ENCODE measurements around the gene TFF3. TPM values are rescaled to one million over a fixed set of nuclear protein-coding genes. Genes with fewer than 3 reads are reported as not detected.

Gene TFF3
- total RNA-seq, 1 experiment from 2014 or later, result not detected

GRCh38 chr21:42350927-42351426 is 35.8 kb upstream of the TFF3 start, which contains the start of gene TFF2:
Gene TFF2, minus strand, starts transcription at chr21:42350994. Its CDS starts 37 bp downstream, at chr21:42350957.
- ChIA-PET POLR2A (ENCODE audit: low non-redundant PET) (no interaction called here), CTCF (no interaction called here)
- BruUV-seq (replicated peaks), result no TSS peak
- no peak for DNase-seq (ENCODE audit: low spot score)
- Histone ChIP-seq H3K27me3 (replicated peaks; ENCODE audit: insufficient read depth, low read depth, low read length, poor library complexity) (no peaks in the 10 kb centered on the region), H3K4me3 (ENCODE audit: low read depth, low read length, poor library complexity, severe bottlenecking) (no peak within 1 kb of the TSS), H3K4me1 (ENCODE audit: insufficient read depth, low read length, poor library complexity, severe bottlenecking) (no peaks in the 10 kb centered on the region), H3K9me3 (ENCODE audit: low read depth, low read length, poor library complexity, severe bottlenecking) (no peaks in the 10 kb centered on the region), H3K27ac (ENCODE audit: low read depth, low read length, poor library complexity, severe bottlenecking) (no peak within 1 kb of the TSS), H3K36me3 (ENCODE audit: insufficient read depth, low read length, poor library complexity, severe bottlenecking) (no peaks in the 10 kb centered on the region)
- intact Hi-C loops (cut with micrococcal nuclease; ENCODE audit: unreplicated experiment), result no loop called here
- no peak for TF ChIP-seq EZH2 (IDR thresholded peaks at IDR 0.05; ENCODE audit: borderline replicate concordance, low read depth, low read length, poor library complexity, severe bottlenecking)
- TF ChIP-seq, protein P1, sequence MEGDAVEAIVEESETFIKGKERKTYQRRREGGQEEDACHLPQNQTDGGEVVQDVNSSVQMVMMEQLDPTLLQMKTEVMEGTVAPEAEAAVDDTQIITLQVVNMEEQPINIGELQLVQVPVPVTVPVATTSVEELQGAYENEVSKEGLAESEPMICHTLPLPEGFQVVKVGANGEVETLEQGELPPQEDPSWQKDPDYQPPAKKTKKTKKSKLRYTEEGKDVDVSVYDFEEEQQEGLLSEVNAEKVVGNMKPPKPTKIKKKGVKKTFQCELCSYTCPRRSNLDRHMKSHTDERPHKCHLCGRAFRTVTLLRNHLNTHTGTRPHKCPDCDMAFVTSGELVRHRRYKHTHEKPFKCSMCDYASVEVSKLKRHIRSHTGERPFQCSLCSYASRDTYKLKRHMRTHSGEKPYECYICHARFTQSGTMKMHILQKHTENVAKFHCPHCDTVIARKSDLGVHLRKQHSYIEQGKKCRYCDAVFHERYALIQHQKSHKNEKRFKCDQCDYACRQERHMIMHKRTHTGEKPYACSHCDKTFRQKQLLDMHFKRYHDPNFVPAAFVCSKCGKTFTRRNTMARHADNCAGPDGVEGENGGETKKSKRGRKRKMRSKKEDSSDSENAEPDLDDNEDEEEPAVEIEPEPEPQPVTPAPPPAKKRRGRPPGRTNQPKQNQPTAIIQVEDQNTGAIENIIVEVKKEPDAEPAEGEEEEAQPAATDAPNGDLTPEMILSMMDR (conservative IDR thresholded peaks at IDR 0.05; ENCODE audit: low read depth, low read length), result no peak

GRCh38 chr21:42350318-42350910 is 35.2 kb upstream of the TFF3 start:
- Histone ChIP-seq H3K27me3 (replicated peaks; ENCODE audit: insufficient read depth, low read depth, low read length, poor library complexity) (no peaks in the 10 kb centered on the region), H3K4me3 (ENCODE audit: low read depth, low read length, poor library complexity, severe bottlenecking) (no peak overlapping the region), H3K27ac (ENCODE audit: low read depth, low read length, poor library complexity, severe bottlenecking) (no peak overlapping the region), H3K36me3 (ENCODE audit: insufficient read depth, low read length, poor library complexity, severe bottlenecking) (no peaks in the 10 kb centered on the region), H3K4me1 (ENCODE audit: insufficient read depth, low read length, poor library complexity, severe bottlenecking) (no peaks in the 10 kb centered on the region), H3K9me3 (ENCODE audit: low read depth, low read length, poor library complexity, severe bottlenecking) (no peaks in the 10 kb centered on the region)
- POLR2A ChIA-PET (ENCODE audit: low non-redundant PET), result interaction anchor here (0.7 kb wide), 1 partner anchor 205 kb away, joined by 7 read pairs; no protein-coding TSS in a partner anchor
- DNase-seq (ENCODE audit: low spot score), result no peak
- CTCF ChIA-PET, result no interaction called here
- intact Hi-C loops (cut with micrococcal nuclease; ENCODE audit: unreplicated experiment), result no loop called here
- TF ChIP-seq EZH2 (IDR thresholded peaks at IDR 0.05; ENCODE audit: borderline replicate concordance, low read depth, low read length, poor library complexity, severe bottlenecking), result no peak
- TF ChIP-seq, protein P1 (conservative IDR thresholded peaks at IDR 0.05; ENCODE audit: low read depth, low read length), result no peak
- no TSS peak for BruUV-seq (replicated peaks)

GRCh38 chr21:42349420-42350317 is 34.5 kb upstream of the TFF3 start:
- Histone ChIP-seq H3K27ac (ENCODE audit: low read depth, low read length, poor library complexity, severe bottlenecking) (no peak overlapping the region), H3K9me3 (ENCODE audit: low read depth, low read length, poor library complexity, severe bottlenecking) (no peaks in the 10 kb centered on the region), H3K4me1 (ENCODE audit: insufficient read depth, low read length, poor library complexity, severe bottlenecking) (no peaks in the 10 kb centered on the region), H3K4me3 (ENCODE audit: low read depth, low read length, poor library complexity, severe bottlenecking) (no peak overlapping the region), H3K36me3 (ENCODE audit: insufficient read depth, low read length, poor library complexity, severe bottlenecking) (no peaks in the 10 kb centered on the region), H3K27me3 (replicated peaks; ENCODE audit: insufficient read depth, low read depth, low read length, poor library complexity) (no peaks in the 10 kb centered on the region)
- POLR2A ChIA-PET (ENCODE audit: low non-redundant PET), result interaction anchor here (0.7 kb wide), 1 partner anchor 205 kb away, joined by 7 read pairs; no protein-coding TSS in a partner anchor
- CTCF ChIA-PET, result no interaction called here
- intact Hi-C loops (cut with micrococcal nuclease; ENCODE audit: unreplicated experiment), result no loop called here
- no peak for DNase-seq (ENCODE audit: low spot score)
- TF ChIP-seq, protein P1 (conservative IDR thresholded peaks at IDR 0.05; ENCODE audit: low read depth, low read length), result no peak
- no peak for TF ChIP-seq EZH2 (IDR thresholded peaks at IDR 0.05; ENCODE audit: borderline replicate concordance, low read depth, low read length, poor library complexity, severe bottlenecking)
- BruUV-seq (replicated peaks), result no TSS peak

Measured in A673 (cell line).